ENCODE data around the gene KIF18A.
"Not testable (repeated sequence)": the region's sequence is repeated elsewhere in the genome, so short reads cannot be mapped to it uniquely, and the experiment has no call there.

GRCh38 chr11:28087192-28087591 is 20.8 kb downstream of the KIF18A start:
- TF ChIP-seq CTCF, POLR2A (IDR thresholded peaks at IDR 0.05): not testable (repeated sequence)
